Epithelial cell of proximal tubule (primary cell): ENCODE data around the gene DYNC2I2. TPM values are rescaled to one million over a fixed set of nuclear protein-coding genes. Genes with fewer than 3 reads are reported as not detected.

ENCODE experiments used
- DNase-seq: peaks from one replicate; pipeline ENCODE4 v3.0.0-alpha.2; 2011; ENCODE audit warnings: low read depth
- H3K4me3 ChIP-seq: 2 replicates; pipeline ENCODE4 v1.5.1; 2011; ENCODE audit warnings: low read depth, mild to moderate bottlenecking, low read length
- total RNA-seq: library from RNA; depleted of rRNA; stranded (reverse); fragments of >200 nt; gene quantifications from 2 replicates; pipeline ENCODE4 v1.2.3, GENCODE V29; 2015
- TF ChIP-seq, protein P1 (sequence below): conservative IDR thresholded peaks from 2 replicates; pipeline ENCODE4 v1.5.1; 2012; ENCODE audit warnings: low read depth, mild to moderate bottlenecking, low read length

The DYNC2I2 gene
- total RNA-seq, 1 donor from 2014 or later = 121 TPM

DNA sequence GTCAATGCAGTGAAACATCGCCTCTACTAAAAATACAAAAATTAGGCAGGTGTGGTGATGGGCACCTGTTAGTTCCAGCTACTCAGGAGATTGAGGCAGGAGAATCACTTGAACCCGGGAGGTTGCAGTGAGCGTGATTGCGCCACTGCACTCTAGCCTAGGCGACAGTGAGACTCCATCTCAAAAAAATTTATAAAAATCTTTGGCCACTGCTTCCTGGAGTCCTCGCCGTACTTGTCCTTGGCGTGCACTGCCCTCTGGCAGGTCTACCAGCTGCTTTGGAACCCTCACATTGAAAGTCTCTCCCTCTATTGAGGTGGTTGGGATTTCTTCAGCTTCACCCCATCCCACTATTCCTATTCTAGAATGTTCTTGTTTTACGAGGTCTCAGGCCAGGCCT, 25.0 kb downstream of the DYNC2I2 start:
- TF ChIP-seq, protein P1, sequence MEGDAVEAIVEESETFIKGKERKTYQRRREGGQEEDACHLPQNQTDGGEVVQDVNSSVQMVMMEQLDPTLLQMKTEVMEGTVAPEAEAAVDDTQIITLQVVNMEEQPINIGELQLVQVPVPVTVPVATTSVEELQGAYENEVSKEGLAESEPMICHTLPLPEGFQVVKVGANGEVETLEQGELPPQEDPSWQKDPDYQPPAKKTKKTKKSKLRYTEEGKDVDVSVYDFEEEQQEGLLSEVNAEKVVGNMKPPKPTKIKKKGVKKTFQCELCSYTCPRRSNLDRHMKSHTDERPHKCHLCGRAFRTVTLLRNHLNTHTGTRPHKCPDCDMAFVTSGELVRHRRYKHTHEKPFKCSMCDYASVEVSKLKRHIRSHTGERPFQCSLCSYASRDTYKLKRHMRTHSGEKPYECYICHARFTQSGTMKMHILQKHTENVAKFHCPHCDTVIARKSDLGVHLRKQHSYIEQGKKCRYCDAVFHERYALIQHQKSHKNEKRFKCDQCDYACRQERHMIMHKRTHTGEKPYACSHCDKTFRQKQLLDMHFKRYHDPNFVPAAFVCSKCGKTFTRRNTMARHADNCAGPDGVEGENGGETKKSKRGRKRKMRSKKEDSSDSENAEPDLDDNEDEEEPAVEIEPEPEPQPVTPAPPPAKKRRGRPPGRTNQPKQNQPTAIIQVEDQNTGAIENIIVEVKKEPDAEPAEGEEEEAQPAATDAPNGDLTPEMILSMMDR = no peak
- no peak for DNase-seq
- no peak overlapping the region for H3K4me3 ChIP-seq

DNA sequence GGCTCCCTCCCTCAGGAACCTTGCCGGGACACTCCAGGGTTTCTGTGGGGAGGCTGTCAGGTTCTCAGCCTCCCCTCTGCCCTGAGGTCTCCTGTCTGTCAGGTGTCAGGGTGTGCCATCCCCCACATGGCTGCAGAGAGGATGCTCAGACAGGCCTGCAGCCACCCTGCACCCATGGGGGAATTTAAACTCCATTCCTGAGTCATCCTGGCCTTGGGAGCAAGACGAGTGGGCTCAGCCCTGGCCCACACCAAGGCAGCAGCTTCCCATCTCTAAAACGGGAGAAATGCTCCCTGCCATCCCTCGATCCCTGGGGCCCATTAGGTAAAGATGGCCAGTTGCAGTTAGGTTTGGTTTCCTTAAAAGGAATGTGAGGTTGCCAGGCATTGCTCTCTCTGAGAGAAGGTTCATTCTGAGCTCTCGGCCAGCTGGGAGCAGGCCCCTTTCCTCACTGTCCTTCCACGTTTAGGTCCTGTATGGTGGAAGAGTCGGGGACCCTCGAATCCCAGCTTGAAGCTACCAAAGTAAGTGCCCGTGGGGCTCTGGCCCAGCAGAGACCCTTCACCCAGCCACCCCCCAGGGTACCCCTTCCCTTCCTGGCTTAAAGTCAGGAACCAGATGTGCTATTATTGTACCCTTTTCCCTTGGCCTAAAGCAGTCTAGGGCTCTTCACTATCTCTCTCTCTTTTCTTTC, 26.6 kb downstream of the DYNC2I2 start:
- TF ChIP-seq, protein P1 = no peak
- no peak overlapping the region for H3K4me3 ChIP-seq
- no peak for DNase-seq

DNA sequence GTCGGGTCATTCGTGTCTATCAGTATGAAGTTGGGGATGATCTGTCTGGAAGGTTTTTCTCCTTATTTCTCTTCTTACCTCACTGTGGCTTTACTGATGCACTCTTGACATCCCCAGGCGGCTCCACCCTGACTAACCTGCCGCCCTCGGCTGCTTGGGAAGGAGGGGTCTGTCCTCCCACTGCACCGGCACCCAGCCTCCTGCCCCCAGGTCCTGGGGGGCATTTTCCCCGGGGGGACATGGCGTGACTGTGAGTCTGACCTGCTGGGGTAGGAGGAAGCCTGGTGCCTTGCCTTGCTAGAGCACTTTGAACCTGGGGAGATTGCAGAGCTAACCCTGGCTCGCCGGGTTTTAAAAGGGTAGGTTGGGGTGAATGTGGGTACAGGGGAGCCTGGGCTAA, 27.5 kb downstream of the DYNC2I2 start:
- TF ChIP-seq, protein P1 = no peak
- no peak for DNase-seq
- no peak overlapping the region for H3K4me3 ChIP-seq

DNA sequence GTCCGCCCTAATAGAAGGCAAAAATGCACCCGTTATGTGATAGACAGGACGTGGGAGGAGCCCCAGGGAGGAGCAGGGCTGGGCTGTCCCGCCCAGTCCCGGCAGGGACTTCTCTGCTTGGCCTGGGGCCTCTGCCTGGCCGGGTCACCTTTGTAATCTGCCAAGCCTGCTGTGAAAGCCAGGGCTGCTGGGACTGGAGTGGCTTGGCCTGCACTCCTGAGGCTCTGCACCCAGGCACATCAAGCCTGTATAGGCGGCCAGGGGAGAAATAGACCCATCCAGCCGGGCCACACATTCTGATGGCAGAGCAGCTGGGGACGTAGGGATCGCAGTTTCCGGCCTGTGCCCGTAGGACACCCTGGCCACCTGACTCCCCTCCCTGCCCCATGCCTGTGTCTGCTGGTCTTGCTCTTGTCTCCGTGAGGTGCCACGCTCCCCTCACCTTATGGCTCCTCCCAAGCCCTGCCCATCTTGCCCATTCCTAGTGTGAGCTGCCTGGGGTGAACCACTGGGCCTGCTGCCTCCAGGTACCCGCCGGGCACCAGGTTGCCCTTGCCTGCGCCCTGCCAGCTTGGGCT, 28.1 kb downstream of the DYNC2I2 start:
- TF ChIP-seq, protein P1 = no peak
- H3K4me3 ChIP-seq = no peak overlapping the region
- no peak for DNase-seq

DNA sequence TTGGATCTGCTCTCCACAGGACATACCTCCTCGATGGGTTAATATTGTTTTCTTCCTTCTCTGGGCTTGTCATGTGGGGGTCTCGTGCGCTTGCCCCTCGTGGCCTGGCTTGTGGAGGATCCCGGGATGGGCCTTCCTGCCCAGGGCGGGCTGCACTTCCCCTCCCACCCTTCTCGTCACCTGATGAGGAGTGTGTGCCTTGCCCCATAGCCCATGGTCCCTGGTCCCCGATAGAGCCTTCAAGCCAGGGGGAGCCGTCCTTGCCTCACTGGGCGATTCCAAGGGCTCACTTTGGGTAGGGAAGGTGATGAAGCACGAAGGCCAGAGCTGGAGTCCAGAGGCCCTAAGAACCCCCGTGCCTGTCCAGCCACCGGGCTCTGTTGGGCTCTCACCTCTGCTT, 28.7 kb downstream of the DYNC2I2 start:
- DNase-seq = no peak
- no peak overlapping the region for H3K4me3 ChIP-seq
- TF ChIP-seq, protein P1 = no peak

DNA sequence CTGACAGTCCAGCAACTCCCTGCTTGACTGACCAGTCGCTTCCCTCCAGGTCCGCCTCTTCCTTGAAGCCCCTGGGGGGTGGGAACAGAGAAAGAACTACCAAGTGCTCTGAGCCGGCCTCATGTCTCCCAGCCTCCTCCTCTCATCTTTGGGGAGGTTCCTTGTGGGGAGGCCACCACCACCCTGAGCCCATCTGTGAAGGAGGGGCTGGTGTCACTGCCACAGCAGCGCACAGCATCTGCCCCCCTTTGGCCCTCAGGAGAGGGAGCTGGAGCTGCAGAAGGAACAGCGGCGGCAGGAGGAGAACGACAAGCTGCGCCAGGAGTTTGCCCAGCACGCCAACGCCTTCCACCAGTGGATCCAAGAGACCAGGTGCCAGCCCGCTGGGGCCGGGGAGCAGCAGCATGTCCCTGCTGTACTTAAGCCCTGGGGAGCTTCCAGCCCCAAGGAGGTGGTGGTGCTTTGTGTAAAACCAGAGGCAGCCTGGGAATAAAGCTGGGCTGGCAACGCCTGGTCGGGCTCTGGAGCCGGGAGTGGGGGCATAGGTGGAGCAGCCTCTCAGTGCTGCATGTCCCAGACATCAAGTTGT, 29.4 kb downstream of the DYNC2I2 start:
- no peak for DNase-seq
- no peak overlapping the region for H3K4me3 ChIP-seq
- TF ChIP-seq, protein P1 = no peak
